PC-3 (cell line): ENCODE results near the gene SMPD1.

ENCODE experiments used
- CTCF ChIP-seq: fragments of 300-600 bp; sonication (generic); conservative IDR thresholded peaks from 2 replicates; pipeline ENCODE4 v1.5.1; 2017; ENCODE audit warnings: antibody characterized with exemption, low read depth, mild to moderate bottlenecking, low read length
- EZH2 ChIP-seq: fragments of 300-600 bp; sonication (generic); IDR thresholded peaks from one replicate; pipeline ENCODE4 v1.6.1; 2017; ENCODE audit warnings: antibody characterized with exemption, mild to moderate bottlenecking, low read length; ENCODE audit not compliant: unreplicated experiment

GRCh38 chr11:6345366-6345765 lies 44.9 kb upstream of the SMPD1 start:
- TF ChIP-seq CTCF (no peak), EZH2 (no peak)
